Measurements from ENCODE around the gene MAP1S.
"Not testable (repeated sequence)": the region's sequence is repeated elsewhere in the genome, so short reads cannot be mapped to it uniquely, and the experiment has no call there.

GRCh38 chr19:17777840-17778239 lies 58.6 kb downstream of the MAP1S start:
- not testable (repeated sequence) for TF ChIP-seq POLR2A, CTCF (IDR thresholded peaks at IDR 0.05)

Measured in right lobe of liver (tissue), 4 donors.